Transverse colon (tissue), 4 donors: ENCODE results near the gene GDPGP1. TPM values are rescaled to one million over a fixed set of nuclear protein-coding genes. Genes with fewer than 3 reads are reported as not detected.

Experiments used
- DNase-seq: peaks from one replicate; pipeline ENCODE4 v3.0.0-alpha.2; 2019
- H3K27ac ChIP-seq, 4 donors: fragments of 200-600 bp; sonication (generic); 2 replicates each; pipeline ENCODE4 v1.5.1; 2016 to 2018; ENCODE audit warnings: inconsistent platforms in 4 of 4
- H3K27me3 ChIP-seq: fragments of 200-600 bp; sonication (generic); 2 replicates; pipeline ENCODE4 v1.5.1; 2017; ENCODE audit warnings: inconsistent platforms
- H3K36me3 ChIP-seq, 4 donors: fragments of 200-600 bp; sonication (generic); 2 replicates each; pipeline ENCODE4 v1.5.1; 2017 to 2019; ENCODE audit warnings: inconsistent platforms in 4 of 4
- H3K4me1 ChIP-seq, 4 donors: fragments of 200-600 bp; sonication (generic); 2 replicates each; pipeline ENCODE4 v1.5.1; 2017 to 2020; ENCODE audit warnings: inconsistent platforms in 4 of 4
- H3K4me3 ChIP-seq, 4 donors: fragments of 200-600 bp; sonication (generic); 1 replicate in 1 of 4; 2 replicates in 3 of 4; pipeline versions ENCODE4 v1.5.1 to v1.6.1; 2017 to 2019; ENCODE audit warnings: inconsistent platforms in 4 of 4
- H3K9me3 ChIP-seq, 2 donors: fragments of 200-600 bp; sonication (generic); 2 replicates each; pipeline ENCODE4 v1.5.1; 2017 to 2019; ENCODE audit warnings: inconsistent platforms in 2 of 2
- CTCF ChIP-seq, 5 experiments: fragments of 200-600 bp in 3 of 5; fragments of 450-650 bp in 2 of 5; sonication (generic) in 3 of 5; IDR thresholded peaks; 1 replicate in 2 of 5; 2 replicates in 3 of 5; pipeline ENCODE4 v1.5.1; 2016 to 2017; ENCODE audit warnings: antibody characterized with exemption in 5 of 5, inconsistent platforms in 3 of 5, mild to moderate bottlenecking in 2 of 5, moderate library complexity in 1 of 5
- EP300 ChIP-seq: sonication (generic); formaldehyde crosslinking; IDR thresholded peaks from one replicate; pipeline ENCODE4 v1.6.1; 2017; ENCODE audit warnings: antibody characterized with exemption, low read depth
- POLR2A ChIP-seq: fragments of 450-650 bp; IDR thresholded peaks from one replicate; pipeline ENCODE4 v1.6.1; 2016; ENCODE audit warnings: antibody characterized with exemption, mild to moderate bottlenecking, moderate library complexity
- POLR2AphosphoS5 ChIP-seq, 3 donors: sonication (generic); formaldehyde crosslinking; IDR thresholded peaks; one replicate each; pipeline ENCODE4 v1.6.1; 2016; ENCODE audit warnings: antibody characterized with exemption in 3 of 3
- WGBS, 2 donors: methylation state at CpG; one replicate each; pipeline ENCODE4 v1.1.5; 2018; ENCODE audit warnings: low coverage in 1 of 2; 5-methylcytosine and 5-hydroxymethylcytosine counted together
- in situ Hi-C, 4 donors: fragments of 200-750 bp; cut with MboI; loops; one replicate each; pipeline versions ENCODE4 v1.15.0 to v1.15.1; 2017; ENCODE audit warnings: low sequenced_read_pairs in 3 of 4, low pct_ligation_motif_present in 1 of 4, low pct_unique_long_range_greater_than_20kb in 1 of 4
- intact Hi-C: fragments of 100-400 bp; cut with DNase I; formaldehyde crosslinking; loops from one replicate; pipeline ENCODE4 v1.15.1; 2023; ENCODE audit warnings: low total_unique reads
- total RNA-seq, 4 donors: library from RNA; depleted of rRNA; stranded (reverse); fragments of >200 nt; gene quantifications; one replicate each; pipeline ENCODE4 v1.1.0, GENCODE V29; 2016

Gene GDPGP1
- total RNA-seq, 4 donors from 2014 or later: 6.8 to 28.8 (median 21.3) TPM

- H3K36me3 ChIP-seq: no peaks in the 10 kb centered on the region
- in situ Hi-C loops: loop anchor here in 1 of 4 donors (10.0 kb wide), 1 partner anchor 47 kb away; no protein-coding TSS in a partner anchor
Observed at GRCh38 chr15:90211440-90212143, 22.4 kb upstream of the GDPGP1 start.

GRCh38 chr15:90212221-90213098 lies 21.5 kb upstream of the GDPGP1 start:
- WGBS, 2 donors: 53 to 65% methylated on average over 13 to 33 of the region's 35 CpGs
- no peaks in the 10 kb centered on the region for H3K27me3 ChIP-seq
- H3K27ac ChIP-seq: peak overlapping the region; percentile 82 to 90 (median 87)
- peaks cover 32 to 62% (median 42%) of the 10 kb centered on the region in 4 donors for H3K4me1 ChIP-seq
- H3K36me3 ChIP-seq: peaks cover 0 to 4% (median 0%) of the 10 kb centered on the region in 4 donors
- TF ChIP-seq EP300: no peak
- no peak for TF ChIP-seq CTCF (IDR thresholded peaks at IDR 0.05)
- TF ChIP-seq POLR2A: no peak
- TF ChIP-seq POLR2AphosphoS5 (IDR thresholded peaks at IDR 0.05): no peak
- DNase-seq: peak; percentile 34
- no peaks in the 10 kb centered on the region for H3K9me3 ChIP-seq
- intact Hi-C loops: no loop called here
- H3K4me3 ChIP-seq: no peak overlapping the region
- in situ Hi-C loops: loop anchor here in 1 of 4 donors (10.0 kb wide), 1 partner anchor 48 kb away; no protein-coding TSS in a partner anchor

More at GRCh38 chr15:90211440-90212143, 22.4 kb upstream of the GDPGP1 start:
- H3K4me3 ChIP-seq: no peak overlapping the region
- 26% methylated on average over 13 of the region's 13 CpGs; no CpG with 5 or more reads in 1 of the 2 donors for WGBS, 2 donors
- H3K27me3 ChIP-seq: no peaks in the 10 kb centered on the region
- H3K9me3 ChIP-seq: no peaks in the 10 kb centered on the region
- peak; percentile 90 for DNase-seq
- peak overlapping the region; percentile 82 to 90 (median 87) for H3K27ac ChIP-seq
- intact Hi-C loops: no loop called here
- no peak for TF ChIP-seq EP300
- TF ChIP-seq POLR2A: peak; percentile 69
- TF ChIP-seq POLR2AphosphoS5 (IDR thresholded peaks at IDR 0.05): peak; percentile 4 to 86 (median 67)
- TF ChIP-seq CTCF (IDR thresholded peaks at IDR 0.05): no peak
- H3K4me1 ChIP-seq: peaks cover 32 to 62% (median 42%) of the 10 kb centered on the region in 4 donors

GRCh38 chr15:90213122-90213817 lies 20.7 kb upstream of the GDPGP1 start:
- peak in 1 of 3 donors; percentile 19 for TF ChIP-seq POLR2AphosphoS5 (IDR thresholded peaks at IDR 0.05)
- no peak for TF ChIP-seq POLR2A
- no peak for TF ChIP-seq CTCF (IDR thresholded peaks at IDR 0.05)
- DNase-seq: peak; percentile 72

More at GRCh38 chr15:90213122-90213817, 20.7 kb upstream of the GDPGP1 start:
- Histone ChIP-seq H3K27me3 (no peaks in the 10 kb centered on the region), H3K4me1 (peaks cover 32 to 62% (median 42%) of the 10 kb centered on the region in 4 donors), H3K27ac (peak overlapping the region; percentile 82 to 90 (median 87)), H3K4me3 (no peak overlapping the region), H3K36me3 (peaks cover 0 to 7% (median 0%) of the 10 kb centered on the region in 4 donors), H3K9me3 (no peaks in the 10 kb centered on the region)
- 40 to 62% methylated on average over 3 to 12 of the region's 12 CpGs for WGBS, 2 donors
- intact Hi-C loops (no loop called here), in situ Hi-C loops (loop anchor here in 1 of 4 donors (10.0 kb wide), 1 partner anchor 48 kb away; no protein-coding TSS in a partner anchor)
